BJ (cell line): ENCODE data around the gene APOC4. TPM values are rescaled to one million over a fixed set of nuclear protein-coding genes. Genes with fewer than 3 reads are reported as not detected.

Experiments used
- CTCF ChIA-PET: fragments of 350-600 bp; formaldehyde crosslinking; extraction: SDS; loops from one replicate; lab custom pipeline; 2021; ENCODE audit warnings: antibody characterized with exemption, inconsistent platforms; lab: Yijun Ruan, JAX
- POLR2A ChIA-PET: fragments of 300-600 bp; sonication (Branson Sonifier 250); formaldehyde crosslinking; extraction: SDS; loops from one replicate; lab custom pipeline; 2021; ENCODE audit warnings: antibody characterized with exemption; lab: Charles Lee
- DNase-seq: peaks from one replicate; pipeline ENCODE4 v3.0.0-alpha.2; 2011; ENCODE audit warnings: low read depth
- H3K27me3 ChIP-seq: 2 replicates; pipeline ENCODE4 v1.6.0; 2011; ENCODE audit warnings: low read length; ENCODE audit not compliant: control insufficient read depth, insufficient read depth
- H3K36me3 ChIP-seq: 2 replicates; pipeline ENCODE4 v1.5.1; 2011; ENCODE audit warnings: low read length; ENCODE audit not compliant: control insufficient read depth, insufficient read depth
- H3K4me3 ChIP-seq: 2 replicates; pipeline ENCODE4 v1.5.1; 2011; ENCODE audit warnings: low read depth, mild to moderate bottlenecking, control low read depth, low read length
- polyA plus RNA-seq: library from polyadenylated mRNA; depleted of rRNA; stranded (reverse); fragments of >200 nt; gene quantifications from 2 replicates; pipeline ENCODE4 v1.2.3, GENCODE V29; 2011
- TF ChIP-seq, protein P1 (sequence below): IDR thresholded peaks from 2 replicates; pipeline ENCODE4 v1.5.1; 2011; ENCODE audit warnings: low read depth, mild to moderate bottlenecking, control low read depth, inconsistent platforms, low read length, moderate library complexity; ENCODE audit not compliant: insufficient read depth

The APOC4 gene
- polyA plus RNA-seq, 1 experiment, result not detected

DNA sequence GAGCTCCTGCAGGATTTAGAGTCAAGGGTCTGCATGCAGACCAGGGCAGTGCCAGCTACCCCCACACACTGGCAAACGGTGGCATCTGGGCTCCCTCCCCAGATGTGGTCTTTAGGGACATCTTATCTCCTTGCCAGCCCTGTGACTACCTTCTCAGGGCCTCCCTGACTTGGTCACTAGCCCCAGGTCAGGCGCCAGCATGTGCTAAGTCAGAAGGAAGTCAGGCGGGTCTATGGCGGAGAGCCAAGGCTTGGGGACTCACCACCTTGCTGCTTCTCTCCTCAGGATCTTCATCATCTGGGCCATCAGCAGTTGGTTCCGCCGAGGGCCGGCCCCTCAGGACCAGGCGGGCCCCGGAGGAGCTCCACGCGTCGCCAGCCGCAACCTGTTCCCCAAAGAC lies 30.8 kb downstream of the APOC4 start:
- Histone ChIP-seq H3K36me3 (peaks cover 44% of the 10 kb centered on the region), H3K4me3 (no peak overlapping the region), H3K27me3 (no peaks in the 10 kb centered on the region)
- ChIA-PET CTCF (no interaction called here), POLR2A (no interaction called here)
- TF ChIP-seq, protein P1, sequence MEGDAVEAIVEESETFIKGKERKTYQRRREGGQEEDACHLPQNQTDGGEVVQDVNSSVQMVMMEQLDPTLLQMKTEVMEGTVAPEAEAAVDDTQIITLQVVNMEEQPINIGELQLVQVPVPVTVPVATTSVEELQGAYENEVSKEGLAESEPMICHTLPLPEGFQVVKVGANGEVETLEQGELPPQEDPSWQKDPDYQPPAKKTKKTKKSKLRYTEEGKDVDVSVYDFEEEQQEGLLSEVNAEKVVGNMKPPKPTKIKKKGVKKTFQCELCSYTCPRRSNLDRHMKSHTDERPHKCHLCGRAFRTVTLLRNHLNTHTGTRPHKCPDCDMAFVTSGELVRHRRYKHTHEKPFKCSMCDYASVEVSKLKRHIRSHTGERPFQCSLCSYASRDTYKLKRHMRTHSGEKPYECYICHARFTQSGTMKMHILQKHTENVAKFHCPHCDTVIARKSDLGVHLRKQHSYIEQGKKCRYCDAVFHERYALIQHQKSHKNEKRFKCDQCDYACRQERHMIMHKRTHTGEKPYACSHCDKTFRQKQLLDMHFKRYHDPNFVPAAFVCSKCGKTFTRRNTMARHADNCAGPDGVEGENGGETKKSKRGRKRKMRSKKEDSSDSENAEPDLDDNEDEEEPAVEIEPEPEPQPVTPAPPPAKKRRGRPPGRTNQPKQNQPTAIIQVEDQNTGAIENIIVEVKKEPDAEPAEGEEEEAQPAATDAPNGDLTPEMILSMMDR, result no peak
- DNase-seq, result no peak

DNA sequence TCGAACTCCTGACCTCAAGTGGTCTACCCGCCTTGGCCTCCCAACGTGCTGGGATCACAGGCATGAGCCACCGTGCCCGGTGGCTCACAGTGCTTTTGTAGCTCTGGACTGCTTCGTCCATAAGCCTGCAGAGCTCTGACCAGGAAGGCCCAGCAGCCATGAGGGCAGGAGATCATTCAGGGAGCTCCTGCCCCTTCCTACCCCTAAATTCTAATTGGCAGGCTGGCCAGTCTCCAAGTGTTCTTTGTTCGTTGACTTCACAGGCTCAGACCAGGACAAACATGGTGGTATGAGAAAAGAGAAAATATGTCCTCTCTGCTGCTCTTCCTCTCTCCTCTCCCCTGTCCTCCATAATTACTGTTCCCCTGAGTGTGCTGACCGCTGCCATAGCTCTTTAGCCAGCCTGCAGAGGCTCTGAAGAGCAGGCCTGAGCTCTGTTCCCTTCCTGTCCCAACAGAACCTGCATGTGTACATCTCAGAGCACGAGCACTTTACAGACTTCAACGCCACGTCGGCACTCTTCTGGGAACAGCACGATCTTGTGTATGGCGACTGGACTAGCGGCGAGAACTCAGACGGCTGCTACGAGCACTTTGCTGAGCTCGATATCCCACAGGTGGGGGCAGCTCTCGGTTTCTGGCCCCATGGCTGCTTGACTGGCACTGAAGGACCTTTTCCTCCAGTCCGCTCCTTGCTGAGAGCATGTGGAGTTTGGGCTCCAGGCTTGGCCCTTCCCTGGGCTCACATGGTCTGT lies 32.1 kb downstream of the APOC4 start:
- POLR2A ChIA-PET, result no interaction called here
- Histone ChIP-seq H3K36me3 (peaks cover 45% of the 10 kb centered on the region), H3K27me3 (no peaks in the 10 kb centered on the region), H3K4me3 (no peak overlapping the region)
- TF ChIP-seq, protein P1, result no peak
- CTCF ChIA-PET, result interaction anchor here (1.4 kb wide), 1 partner anchor 15 kb away, joined by 4 read pairs; no protein-coding TSS in a partner anchor
- no peak for DNase-seq

DNA sequence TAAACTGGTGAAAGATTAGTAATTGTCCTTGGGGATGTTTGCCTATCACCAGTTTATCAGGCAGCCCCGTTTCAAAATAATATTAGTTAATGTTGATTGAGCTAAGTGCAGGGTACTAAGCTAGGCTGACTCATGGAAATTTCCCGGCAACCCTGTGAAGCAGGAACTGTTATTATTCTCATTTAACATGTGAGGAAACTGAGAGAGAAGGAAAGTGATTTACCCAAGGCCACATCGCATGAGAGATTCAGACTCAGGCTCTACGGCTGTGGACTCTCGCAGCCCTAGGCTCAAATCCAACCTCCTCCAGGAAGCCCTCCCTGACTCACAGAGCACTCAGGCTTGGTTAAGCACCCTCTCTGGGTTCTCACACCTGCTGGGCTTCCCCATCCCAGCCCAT lies 32.8 kb downstream of the APOC4 start:
- H3K36me3 ChIP-seq, result peaks cover 48% of the 10 kb centered on the region
- TF ChIP-seq, protein P1, result no peak
- ChIA-PET CTCF (interaction anchor here (1.1 to 1.4 kb wide), 2 partner anchors 11 to 14 kb away, joined by 4 to 5 read pairs; no protein-coding TSS in a partner anchor), POLR2A (no interaction called here)
- no peak for DNase-seq
- H3K4me3 ChIP-seq, result no peak overlapping the region
- no peaks in the 10 kb centered on the region for H3K27me3 ChIP-seq

DNA sequence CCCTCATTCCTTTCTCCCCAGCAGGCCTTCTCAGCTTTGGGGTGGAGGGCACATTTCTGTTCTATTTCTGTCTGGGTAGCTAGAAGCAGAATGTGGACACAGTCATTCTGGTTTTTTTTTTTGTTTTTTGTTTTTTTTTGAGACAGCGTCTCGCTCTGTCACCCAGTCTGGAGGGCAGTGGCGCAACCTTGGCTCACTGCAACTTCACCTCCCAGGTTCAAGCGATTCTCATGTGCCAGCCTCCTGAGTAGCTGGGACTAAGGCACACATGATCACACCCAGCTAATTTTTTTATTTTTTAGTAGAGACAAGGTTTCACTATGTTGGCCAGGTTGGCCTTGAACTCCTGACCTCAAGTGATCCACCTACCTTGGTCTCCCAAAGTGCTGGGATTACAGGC lies 33.4 kb downstream of the APOC4 start:
- H3K4me3 ChIP-seq, result no peak overlapping the region
- CTCF ChIA-PET, result interaction anchor here (1.1 to 1.4 kb wide), 2 partner anchors 11 to 14 kb away, joined by 4 to 5 read pairs; no protein-coding TSS in a partner anchor
- POLR2A ChIA-PET, result no interaction called here
- DNase-seq, result no peak
- TF ChIP-seq, protein P1, result no peak
- no peaks in the 10 kb centered on the region for H3K27me3 ChIP-seq
- H3K36me3 ChIP-seq, result peaks cover 48% of the 10 kb centered on the region

DNA sequence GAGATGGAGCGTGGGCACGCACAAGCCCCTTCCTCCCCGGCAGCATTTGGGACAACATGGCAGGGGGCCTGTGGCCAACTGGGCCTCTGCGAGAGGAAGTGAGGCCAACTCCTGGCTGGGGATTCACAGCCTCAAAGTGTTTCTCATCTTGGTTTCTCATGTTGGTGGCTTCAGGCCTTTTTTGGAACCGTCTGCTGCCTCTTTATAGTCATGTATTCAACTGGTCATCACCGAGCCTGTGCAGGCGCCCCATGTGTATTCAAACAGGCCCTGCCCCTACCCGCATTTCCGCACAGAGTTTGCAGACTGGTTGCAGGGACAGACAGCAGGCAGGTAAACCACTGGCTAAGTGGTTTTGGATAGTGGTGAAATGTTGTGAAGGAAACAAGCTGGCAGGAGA lies 42.0 kb downstream of the APOC4 start:
- DNase-seq, result no peak
- Histone ChIP-seq H3K4me3 (no peak overlapping the region), H3K27me3 (no peaks in the 10 kb centered on the region), H3K36me3 (peaks cover 28% of the 10 kb centered on the region)
- ChIA-PET CTCF (no interaction called here), POLR2A (no interaction called here)
- TF ChIP-seq, protein P1, result no peak
